NCI-H510A treated with DMSO at 0.1 percent for 48 hours (cell line): ENCODE measurements around the gene TRUB2.

Experiments
- DNase-seq: peaks from one replicate; lab custom pipeline; 2025; lab: John Stamatoyannopoulos, UW

Gene TRUB2

DNA sequence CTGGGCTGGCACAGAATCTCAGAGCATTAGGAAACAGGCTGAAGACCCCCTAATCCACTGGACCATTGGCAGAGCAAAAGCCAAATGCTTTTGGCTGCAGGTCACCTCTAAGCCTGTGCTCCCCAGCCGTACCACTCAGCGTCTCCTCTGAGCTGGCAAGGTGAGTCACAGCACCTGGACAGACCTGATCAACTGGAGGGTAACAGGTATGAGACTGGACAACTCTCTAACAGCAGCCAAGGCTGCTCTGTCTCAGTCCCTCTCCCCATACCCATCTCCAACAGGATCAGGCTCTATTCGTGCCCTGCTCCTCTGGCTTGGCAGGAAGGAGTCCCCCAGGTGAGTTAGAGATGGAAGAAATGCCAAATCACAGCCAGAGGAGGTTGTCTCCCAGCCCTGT is 51.1 kb downstream of the TRUB2 start:
- DNase-seq: no peak

DNA sequence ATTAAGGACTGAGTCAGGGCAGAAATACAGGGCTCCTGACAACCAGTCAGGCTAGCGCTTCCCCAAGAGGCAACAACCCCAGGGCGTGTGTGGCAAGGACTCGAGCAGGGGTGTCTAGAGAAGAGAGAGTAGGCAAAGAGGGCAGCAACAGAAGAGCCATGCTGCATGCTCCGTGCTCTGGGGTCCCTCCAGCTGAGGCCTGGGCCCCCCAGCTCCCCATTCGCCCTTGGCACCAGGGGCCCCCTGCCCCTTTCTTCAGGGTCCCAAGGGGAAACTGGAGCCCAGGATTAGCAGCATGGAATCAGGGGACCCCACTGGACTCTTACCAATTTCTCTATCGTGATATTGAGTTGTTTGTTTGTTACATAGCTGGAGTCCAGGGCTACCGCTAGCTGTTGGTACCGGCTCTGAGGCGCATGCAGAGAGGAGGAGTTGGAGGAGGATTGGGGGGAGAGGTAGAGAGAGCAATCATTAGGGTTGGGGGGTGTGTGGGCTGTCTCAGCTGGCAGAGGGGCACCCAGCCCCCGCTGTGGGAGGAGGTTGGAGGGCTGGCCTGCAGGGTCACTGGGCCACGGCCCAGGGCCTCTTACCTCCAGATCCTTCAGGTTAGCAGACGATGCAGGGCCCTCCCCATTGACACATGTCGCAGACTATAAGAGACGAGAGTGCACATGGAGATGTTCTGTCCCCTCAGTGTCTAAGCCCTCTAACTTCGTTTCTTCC is 55.2 kb downstream of the TRUB2 start:
- DNase-seq: no peak

DNA sequence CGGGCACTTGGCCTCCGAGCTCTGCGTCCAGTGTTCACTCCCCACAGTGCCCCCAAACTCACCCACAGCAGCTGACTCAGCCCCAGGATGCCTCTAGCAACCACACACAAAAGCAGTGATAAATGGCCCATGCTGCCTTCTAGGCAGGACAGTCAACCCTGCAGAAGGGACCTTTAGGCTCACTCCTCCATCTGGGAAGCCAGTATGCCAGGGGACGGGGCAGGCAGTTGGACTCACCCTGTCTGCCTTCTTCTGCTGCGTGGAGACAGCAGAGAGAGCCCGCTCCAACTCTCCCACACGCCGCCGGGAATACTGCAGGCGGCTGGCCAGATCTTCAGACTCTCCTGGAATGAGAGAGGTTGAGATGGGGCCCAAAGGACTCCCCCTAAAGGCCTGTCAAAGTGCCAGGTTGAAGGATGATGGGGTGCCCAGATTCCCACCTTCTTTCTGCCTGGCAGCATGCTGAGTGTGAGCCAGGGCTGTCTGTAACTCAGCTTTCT is 56.8 kb downstream of the TRUB2 start:
- DNase-seq: no peak

DNA sequence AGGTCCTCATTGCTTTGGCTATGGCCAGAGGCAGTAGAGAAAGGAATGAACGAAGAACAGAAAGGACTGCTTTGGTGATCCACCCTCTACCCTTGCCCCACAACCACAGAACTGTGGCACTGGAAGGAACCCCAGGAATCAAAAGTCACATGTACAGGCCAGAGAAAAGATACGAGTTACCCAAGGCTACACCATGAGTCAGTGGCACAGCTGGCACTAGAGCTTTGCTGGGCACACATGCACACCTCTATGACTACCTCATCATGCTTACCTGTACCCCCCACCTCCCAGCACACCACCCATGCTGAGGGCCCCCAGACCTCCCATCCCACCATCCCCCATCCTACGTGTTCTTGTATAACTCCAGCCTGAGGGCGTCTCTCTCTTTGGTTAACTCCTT is 59.6 kb downstream of the TRUB2 start:
- DNase-seq: no peak

DNA sequence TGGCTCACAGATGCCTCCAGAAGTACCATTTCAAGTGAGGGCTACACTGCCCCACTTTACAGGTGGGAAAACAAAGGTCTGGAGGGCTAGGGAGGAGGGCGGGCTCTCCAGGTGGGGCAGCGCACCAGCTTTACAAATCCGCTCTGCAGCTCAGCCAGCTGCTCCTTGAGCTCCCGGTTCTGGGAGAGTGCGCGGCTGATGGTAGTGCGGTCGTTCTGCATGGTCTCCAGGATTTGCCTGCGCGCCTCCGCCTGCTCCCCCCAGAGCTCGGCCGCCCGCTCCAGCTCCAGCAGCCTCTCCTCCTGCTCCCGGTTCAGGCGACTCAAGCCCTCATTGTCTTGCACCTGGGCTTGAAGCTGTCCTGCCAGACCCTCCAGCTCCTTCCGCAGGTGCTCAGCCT is 61.9 kb downstream of the TRUB2 start:
- DNase-seq: no peak

DNA sequence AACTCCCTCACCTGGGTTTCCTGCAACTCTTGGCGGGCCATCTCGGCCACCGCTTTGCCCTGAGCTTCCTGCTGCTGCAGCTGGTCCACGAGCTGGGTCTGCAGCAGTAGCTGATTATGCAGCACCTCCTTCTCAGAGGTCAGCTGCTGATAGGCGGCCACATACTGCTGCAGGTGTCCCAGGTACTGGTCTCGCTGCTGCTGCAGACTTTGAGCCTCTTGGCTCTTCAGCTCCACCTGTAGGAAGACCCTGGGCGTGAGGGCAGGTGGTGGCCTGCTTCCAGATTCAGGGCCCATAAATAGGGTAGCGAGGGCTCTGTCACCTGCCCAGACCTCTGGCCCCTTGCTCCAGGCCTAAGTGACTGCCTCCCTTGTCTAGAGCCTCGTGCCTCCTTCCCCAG is 63.1 kb downstream of the TRUB2 start:
- no peak for DNase-seq

DNA sequence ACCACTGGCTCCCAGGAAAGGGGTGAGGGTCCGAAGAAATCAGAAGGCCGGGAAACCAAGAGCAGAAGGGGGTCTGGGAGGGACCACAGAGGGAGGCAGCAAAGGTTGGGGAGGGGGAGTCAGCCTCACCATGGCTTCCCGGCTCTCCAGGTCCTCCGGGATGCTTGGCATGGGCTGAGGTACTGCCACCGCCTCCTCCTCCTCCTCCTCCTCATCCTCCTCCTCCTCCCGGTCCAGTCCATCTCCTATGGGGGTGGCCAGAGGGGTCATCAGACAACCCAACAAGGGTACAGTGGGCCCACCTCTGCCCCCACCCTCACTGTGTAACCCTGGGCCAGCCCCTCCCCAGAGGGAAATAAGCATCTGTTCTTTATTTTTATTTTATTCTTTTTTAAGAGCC is 63.9 kb downstream of the TRUB2 start:
- no peak for DNase-seq

DNA sequence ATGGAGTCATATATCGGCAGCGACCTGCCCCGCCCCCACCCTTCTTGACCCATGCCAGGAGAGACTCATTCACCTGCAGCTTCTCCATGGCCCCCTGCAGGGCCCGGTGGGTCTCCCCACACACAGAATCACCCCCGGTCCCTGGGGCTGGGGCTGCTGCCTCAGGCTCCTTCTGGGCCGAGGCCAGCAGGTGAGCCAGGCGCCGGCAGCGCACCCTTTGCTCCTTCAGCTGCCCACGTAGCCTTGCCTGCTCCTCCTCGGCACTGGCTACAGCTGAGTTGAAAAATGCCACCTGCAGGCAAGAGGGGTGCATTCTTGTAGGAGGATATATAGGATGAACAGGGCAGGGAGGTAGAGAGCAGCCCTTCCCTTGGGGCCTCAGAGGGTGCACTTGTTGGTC is 64.3 kb downstream of the TRUB2 start:
- DNase-seq: no peak

DNA sequence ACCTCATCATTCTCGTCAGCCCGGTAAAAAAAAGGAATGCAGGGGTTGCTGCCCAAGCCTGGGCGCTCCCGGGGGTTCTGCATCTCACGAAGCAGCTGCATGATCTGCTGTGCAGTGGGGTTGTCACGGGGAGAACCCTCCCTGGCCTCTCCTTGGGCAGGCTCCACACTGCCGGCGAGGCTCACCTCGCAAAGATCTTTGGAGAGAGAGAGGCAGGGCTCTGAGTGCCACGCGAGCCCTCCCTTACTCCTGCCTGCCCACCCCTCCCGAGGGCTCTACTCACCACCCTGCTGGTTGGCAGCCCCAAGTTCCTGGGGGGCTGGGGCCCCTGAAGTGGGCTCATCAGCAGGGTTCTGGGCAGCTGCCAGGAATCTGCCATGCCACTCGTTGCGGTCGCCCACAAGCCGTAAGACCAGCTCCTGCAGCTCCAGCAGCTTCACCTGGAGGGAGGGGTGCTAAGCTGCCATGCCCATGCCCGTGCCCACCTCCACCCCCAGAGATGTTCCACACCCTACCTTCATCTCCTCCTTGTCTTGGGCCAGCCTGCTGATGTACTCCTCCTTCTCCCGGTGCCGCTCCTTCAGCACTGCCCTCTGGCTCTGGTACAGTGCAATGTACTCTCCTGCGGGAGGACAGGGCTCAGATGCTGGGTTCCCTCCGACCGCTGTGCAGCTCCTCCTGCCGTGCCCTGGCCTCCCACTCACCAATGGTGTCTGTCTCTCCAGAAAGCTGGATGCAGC is 65.0 kb downstream of the TRUB2 start:
- no peak for DNase-seq
